C4-2B (cell line): ENCODE measurements around the gene RBM42.

ENCODE experiments used
- ZFX ChIP-seq: fragments of 450-650 bp; IDR thresholded peaks from 2 replicates; pipeline ENCODE4 v1.6.1; 2017
- TF ChIP-seq, protein P1 (sequence below): fragments of 450-650 bp; conservative IDR thresholded peaks from 2 replicates; pipeline ENCODE4 v1.5.1; 2017; ENCODE audit warnings: mild to moderate bottlenecking

DNA sequence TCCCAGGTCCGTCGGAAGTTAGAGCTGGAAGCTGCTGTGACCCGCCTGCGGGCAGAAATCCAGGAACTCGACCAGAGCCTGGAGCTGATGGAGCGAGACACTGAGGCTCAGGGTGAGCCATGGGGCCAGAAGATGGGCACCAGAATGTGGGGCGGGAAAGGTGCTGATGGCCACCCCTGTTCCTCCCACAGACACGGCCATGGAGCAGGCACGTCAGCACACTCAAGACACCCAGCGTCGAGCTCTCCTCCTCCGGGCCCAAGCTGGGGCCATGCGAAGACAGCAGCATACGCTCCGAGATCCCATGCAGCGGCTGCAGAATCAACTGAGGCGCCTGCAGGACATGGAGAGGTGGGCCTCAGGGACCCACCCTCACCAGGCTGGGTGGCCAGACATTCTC is 13.8 kb upstream of the RBM42 start:
- TF ChIP-seq, protein P1, sequence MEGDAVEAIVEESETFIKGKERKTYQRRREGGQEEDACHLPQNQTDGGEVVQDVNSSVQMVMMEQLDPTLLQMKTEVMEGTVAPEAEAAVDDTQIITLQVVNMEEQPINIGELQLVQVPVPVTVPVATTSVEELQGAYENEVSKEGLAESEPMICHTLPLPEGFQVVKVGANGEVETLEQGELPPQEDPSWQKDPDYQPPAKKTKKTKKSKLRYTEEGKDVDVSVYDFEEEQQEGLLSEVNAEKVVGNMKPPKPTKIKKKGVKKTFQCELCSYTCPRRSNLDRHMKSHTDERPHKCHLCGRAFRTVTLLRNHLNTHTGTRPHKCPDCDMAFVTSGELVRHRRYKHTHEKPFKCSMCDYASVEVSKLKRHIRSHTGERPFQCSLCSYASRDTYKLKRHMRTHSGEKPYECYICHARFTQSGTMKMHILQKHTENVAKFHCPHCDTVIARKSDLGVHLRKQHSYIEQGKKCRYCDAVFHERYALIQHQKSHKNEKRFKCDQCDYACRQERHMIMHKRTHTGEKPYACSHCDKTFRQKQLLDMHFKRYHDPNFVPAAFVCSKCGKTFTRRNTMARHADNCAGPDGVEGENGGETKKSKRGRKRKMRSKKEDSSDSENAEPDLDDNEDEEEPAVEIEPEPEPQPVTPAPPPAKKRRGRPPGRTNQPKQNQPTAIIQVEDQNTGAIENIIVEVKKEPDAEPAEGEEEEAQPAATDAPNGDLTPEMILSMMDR, result no peak
- TF ChIP-seq ZFX, result no peak
